Activated CD8-positive, alpha-beta memory T cell treated with anti-CD3 and anti-CD28 coated beads, Interleukin-2, amount 50 U/mL, for 1 hour (primary cell): ENCODE results near the gene RNF144A.

Experiments used
- DNase-seq: peaks from one replicate; pipeline ENCODE4 v3.0.0-alpha.2; 2020; ENCODE audit errors: extremely low read depth

RNF144A gene

DNA sequence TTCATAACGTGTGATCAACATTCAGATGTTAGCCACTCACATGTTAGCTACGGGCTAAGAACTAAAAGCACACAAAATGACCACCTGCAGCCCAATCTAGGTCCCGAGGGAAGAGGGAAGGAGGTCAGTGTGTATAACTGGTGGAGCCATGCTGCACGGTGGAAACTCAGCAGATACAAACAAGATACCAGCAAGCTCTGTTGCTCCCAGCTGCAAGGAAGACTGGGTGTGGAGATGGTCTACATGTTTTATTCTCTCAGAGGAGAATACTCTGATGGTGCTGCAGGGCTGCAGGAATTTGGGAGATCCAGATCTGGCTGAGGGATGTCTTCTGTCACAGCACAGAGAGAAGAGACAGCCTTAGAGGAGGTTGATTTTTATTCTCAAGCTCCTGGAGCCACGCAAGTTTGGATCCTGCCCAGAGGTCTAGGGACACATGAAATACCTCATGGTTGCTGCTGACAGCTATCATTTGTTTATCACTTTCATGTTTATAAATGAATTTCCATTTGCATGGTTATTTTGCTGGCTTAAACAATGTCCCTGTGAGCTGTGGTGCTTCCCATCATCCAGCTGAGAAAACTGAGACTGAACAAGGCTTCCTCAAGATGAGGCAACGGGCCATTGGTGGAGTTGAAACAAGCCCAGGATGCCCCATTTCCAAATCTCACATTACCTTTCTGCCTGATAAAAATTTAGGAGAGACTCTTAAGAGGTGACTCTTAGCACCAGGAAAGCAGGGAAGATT, 30.9 kb downstream of the RNF144A start:
- no peak for DNase-seq

DNA sequence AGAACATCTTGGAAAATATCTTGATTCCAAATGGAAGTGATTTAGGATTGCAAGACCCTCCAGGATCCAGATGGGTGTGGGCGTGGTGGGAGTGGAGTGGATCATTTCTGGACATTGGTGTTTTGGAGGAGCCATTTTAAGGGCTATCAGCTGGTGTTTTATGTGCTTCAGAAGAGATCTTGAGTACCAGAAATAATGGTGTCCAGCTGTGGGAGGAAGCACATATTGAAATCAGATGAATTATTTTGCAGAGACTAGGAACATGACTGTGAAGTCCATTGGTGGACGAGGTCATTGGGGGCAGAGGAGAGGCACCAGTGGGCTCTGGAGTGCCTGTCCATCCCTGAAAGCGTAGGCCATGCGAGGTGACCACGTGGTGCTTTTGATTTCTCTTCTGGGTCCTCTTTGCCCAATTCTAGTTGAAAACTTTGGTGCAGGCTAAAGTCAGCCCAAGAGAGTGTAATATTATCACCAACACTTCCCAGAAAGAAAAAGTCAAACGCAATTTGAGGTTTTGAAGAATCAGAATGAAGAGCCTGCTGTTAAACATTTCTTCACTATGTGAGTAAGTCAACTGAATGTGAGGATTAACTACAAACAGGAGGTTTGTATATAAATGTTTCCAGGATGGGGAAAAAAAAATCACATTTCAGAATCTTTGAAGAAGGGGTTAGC, 31.6 kb downstream of the RNF144A start:
- DNase-seq, result no peak

DNA sequence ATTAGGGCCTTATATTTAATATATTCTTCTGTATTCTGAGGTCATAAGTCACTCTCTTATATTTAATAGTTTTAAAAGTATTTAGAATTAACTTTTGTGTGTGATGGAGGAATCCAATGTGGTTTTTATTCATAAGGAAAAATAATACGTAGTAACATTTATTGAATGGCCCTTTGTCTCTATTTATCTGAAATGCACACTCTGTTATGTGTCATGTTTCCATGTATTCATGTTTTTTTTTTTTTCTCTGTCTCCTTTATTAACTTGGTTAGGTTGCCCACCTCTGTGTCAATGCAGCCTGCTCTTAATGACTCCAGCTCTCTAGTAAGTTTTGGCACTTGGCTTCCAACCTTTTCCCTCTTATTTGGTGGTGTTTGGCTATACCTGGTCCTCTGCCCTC, 33.8 kb downstream of the RNF144A start:
- DNase-seq, result no peak

DNA sequence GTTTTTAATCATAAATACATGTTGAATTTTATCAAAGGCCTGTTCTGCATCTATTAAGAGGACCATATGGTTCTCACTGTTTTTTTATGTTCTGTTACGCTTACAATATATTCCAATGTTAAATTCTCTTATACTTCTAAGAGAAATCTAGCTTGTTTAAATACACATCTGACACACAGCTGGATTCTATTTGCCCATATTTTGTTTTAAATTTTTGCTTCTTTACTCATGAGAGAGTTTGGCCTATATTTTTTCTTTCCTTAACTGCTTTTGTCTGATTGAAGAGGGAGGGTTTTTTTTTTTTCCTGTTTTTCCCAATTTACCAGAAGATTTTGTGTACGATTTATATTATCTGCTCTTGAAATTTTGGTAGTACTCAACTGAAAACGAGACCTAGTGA, 34.9 kb downstream of the RNF144A start:
- no peak for DNase-seq

DNA sequence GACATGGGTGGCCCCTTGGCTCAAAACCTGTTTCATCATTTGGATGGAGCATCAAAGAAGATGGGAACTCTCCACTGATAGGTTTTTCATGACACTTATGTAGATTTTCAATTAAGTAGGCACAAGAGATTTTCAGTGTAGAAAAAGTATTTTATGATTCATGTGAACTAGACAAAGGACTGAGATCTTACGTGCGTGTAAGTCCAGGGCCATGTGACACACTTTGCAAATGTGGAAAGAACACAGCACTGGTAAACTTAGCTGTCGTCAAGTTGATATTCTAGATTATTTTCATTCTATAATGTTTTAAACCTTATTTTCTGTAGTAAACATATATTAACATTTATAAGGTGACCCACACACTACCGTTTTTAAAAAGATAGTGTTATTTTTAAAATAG, 37.4 kb downstream of the RNF144A start:
- no peak for DNase-seq

DNA sequence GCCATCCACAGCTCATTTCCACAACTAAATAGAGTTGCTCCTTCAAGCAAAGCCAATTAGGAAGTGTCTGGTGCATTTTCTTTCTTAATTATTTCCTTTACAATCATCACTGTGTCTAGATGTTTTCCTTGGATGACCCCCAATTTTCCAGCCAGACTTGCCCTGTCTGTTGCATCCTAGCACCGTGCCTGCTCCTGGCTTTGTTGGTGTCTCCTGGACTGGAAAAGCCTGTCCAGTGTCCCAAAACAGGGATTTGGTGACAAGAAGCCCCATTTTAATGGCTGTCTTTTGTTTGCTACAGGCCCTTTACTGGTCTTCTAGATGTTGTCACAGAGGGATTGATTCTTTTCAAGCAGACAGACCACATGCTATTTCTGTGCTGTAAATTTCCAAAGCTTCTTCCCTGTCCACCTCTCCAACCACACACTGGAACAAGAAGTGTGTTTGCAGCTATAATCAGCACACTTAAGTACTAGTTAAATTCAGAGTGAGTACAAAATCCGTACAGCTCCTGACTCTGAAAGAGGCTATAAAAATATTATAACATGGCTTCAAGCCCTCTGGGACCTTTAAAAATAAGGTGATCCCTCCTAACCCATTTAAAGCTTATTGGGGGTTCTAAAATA, 38.4 kb downstream of the RNF144A start:
- DNase-seq, result no peak

DNA sequence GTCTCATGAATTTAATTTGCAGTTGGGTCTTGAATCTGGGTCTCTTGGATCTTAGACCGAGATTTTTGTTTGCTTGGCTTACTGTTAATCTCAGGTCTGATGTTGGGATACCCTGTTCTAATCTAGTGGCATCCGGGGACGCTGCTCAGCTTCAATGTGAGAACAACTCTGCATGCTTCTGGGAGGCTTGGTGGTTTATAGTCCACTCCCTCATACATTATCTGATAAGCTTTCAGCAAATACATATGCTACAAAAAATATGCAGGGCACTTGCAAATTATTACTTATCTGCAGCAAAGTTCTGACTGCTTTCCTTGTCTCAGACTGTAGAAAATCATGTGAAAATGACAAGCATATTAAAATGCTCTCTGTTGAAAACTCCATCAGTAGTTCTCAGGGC, 39.4 kb downstream of the RNF144A start:
- DNase-seq, result no peak

DNA sequence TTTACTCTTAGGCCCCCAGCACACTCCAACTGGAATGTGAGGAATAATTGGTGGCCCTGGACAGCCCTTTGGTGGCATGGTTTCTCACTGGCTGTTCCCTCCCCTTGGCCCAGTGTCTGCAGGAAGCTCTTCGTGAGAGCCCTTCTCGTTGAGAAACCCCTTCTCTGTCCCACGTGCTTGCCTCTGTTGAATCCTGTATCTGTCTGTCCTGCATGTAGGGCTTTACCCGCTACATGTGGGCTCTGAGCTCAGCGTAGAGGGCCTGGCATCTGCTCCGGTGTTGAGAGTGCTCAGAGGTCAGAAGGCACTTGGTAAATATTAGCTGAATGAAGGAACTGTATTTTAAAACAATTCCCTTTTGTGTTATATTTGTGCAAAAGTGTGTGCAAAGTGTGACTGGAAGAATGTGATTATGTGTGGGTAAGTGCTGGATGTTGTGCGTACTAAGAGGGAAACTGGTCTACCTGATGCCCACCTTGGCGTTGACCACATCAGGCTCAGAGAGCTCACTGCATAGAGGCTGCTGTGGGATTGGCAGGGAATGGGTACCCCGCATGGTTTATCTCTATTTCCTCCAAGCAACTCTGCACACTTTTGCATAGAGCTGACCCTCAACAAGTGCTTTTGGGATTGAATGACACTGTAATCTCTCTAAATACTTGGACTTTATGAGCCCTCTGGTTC, 40.0 kb downstream of the RNF144A start:
- DNase-seq, result no peak

DNA sequence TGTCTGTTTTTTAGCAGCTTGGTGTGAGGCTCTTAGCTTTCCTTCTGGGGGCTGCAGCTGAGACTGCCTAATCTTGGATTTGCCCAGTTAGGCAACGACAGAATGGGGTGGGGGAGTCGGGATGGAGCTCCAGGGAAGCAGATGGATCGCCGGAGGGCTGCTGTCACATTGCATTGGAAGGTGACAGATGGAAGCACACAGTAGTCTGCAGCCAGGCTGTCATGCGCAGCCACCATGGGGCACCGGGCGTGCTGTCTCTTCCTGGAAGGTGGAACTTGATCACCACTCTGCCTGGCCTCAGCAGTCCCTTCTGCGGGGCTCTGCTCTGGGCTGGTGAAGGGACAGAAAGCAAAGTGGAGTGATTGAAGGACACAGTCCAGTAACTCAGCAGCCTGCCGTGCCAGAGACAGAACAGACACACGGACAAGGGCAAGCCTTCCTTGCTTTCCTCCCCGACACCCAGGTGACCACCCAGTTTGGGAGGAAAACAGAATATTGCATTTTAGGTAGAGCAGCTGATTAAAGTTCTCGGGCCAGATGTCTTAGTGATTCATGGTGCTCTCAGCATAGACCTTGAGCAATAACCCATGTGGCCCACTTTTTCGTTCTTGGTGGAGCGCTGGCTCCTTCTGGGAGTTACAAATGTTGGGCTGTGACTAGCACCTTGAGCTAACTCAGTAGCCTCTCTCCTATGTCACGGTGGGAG, 40.9 kb downstream of the RNF144A start:
- no peak for DNase-seq

DNA sequence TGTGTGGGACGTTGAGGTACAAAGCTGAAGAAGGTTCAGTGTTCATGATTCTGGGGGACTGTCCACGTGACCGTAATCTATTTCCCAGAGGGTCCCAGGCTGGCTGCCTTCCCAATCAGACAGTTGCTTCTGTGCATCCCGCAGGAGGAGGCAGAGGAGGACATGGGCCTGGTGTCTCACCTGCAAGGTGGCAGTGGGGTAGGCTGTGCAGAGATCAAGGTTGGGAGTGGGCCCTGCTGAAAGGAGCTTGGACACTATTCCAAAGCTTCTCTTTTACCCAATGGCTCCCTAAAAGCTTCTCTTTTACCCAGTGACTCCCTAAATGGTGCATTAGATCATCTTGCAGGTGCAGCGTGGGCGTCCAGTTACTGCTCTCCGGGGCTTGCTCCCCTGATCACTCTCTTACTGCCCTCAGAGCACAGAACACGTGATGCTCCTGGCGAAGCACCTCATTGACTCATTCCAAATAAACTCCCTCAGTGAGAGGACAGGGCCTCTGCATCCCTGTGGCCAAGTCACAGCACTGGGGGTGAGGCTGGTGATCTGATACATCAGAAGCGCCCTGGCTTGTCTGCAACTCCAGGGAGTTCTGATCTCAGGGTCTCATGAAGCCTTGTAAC, 41.5 kb downstream of the RNF144A start:
- DNase-seq, result no peak

DNA sequence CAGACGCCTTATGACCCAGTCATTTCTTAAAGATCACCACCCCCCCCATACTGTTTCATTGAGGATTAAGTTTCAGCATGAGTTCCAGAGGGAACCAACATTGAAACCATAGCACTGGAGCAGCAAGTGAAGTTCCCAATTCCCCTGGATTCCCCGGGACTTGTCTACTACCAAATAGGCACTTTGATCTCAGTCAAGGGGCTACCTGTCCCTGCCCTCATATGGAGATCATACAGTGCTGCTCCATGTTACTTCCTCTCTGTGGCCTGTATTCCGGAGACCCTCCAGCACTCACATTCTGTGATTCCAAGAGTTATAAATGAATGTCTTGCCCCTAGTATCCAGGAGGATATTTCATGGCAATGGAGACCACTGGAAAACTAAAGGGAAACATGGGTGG, 42.5 kb downstream of the RNF144A start:
- DNase-seq, result no peak

DNA sequence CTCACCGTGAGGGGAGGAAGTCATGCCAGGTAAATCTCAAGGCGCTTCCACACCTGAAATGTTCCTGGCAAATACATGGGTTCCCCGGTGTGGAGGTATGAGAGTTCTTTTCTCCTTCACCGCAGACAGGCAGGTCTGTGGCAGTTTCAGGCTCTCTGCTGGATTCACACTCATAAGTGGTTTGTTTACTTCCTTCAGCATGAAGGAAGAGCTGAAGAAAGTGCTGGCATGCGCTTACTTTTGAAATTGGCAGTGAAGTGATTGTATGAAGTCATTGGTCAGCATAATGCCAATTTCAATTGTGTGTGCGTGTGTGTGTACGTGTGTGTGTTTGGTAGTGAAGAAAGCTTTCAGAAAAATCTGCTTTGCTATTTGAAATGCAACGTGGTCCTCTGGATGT, 43.4 kb downstream of the RNF144A start:
- DNase-seq, result no peak

DNA sequence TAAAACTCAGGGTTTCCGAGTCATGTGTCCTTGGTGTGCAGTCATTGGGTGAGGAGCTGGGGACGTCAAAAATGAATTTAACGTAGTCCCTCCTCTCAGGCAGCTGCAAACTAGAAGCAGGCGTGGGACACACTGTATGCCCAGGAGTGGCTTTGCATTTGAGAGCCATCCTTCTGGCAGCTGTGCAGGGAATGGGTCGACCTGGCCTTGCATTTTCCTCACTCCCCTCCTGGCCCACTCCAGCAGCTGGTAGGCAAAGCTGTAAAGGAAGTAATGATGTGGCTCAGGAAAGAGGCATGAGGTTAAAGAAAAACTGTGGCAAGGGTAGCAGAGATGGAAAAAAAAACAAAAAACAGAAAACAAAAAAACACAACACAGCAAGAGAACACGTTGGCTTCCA, 46.5 kb downstream of the RNF144A start:
- no peak for DNase-seq

DNA sequence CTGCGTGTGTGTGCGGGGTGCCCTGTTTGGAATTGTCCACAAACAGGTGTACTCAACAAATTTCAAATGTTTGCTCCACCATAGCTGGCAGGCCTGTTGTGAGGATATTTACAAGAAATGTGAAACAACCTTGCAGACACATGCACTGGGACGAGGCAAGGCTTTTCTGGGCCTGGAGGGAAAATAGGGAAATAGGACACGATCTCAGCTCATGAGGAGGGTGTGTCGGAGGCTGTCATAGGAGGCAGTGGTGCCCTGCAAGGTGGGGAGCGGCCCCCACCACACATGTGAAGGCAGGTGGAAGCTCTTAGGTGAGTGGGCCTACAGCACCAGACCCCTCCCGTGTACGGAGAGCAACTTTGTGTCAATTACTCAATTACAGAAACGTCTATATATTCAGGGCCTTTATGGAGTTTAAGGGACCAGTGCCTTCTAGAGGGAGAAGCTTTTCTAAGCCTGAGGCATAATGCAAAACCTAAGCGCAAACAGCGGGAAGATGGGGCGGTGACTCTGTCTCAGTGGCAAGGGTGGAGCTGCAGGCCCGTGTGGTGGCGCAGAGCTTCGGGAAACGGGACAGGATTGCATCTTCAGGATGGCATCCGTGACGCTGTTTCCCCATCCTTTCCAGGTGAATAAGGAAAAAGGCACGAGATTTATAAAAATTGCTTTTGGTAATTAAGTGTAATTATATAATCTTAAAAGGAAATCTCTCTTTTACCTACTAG, 48.0 kb downstream of the RNF144A start:
- no peak for DNase-seq

DNA sequence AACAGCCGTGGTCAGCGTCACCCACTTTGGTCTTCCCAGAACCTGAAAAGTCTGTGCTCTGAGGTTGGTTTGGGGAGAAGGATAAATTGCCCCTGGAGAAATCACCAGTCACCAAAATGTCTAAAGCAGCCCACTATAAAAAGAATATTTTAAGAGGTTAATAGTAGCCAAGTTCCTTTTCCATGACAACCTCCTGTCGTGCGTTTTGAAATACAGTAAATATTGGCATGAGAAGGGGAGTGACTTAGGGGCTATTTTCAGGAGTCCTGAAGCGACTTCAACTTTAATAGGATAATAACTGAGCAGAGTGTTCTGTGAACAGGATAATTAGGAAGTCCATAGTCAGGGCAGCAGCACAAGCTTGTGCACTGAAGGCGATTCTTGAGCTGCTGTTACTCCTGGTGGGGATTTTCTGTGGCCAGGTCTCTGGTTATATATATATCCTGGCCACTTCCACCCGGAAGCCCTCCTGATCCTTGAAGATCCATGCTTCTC, 49.3 kb downstream of the RNF144A start:
- DNase-seq, result no peak

DNA sequence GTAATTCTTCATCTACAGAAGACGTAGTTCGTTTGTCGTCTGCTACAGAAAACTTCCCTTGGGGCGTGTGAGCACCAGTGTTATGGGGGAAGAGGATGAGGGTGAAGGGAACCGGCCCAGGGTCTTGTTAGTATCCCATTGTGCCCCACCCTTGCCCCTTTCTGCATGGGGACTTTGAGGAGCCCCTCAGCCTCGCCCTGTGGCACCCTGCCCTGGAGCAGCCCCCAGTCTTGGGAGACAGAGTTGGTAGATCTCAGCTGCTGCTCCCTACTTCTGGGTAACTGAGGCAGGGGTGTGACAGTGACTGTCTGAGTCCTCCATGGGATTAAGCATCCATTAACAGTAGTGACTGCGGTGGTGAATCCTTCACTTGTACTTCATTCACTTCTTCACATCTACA, 50.1 kb downstream of the RNF144A start:
- no peak for DNase-seq

DNA sequence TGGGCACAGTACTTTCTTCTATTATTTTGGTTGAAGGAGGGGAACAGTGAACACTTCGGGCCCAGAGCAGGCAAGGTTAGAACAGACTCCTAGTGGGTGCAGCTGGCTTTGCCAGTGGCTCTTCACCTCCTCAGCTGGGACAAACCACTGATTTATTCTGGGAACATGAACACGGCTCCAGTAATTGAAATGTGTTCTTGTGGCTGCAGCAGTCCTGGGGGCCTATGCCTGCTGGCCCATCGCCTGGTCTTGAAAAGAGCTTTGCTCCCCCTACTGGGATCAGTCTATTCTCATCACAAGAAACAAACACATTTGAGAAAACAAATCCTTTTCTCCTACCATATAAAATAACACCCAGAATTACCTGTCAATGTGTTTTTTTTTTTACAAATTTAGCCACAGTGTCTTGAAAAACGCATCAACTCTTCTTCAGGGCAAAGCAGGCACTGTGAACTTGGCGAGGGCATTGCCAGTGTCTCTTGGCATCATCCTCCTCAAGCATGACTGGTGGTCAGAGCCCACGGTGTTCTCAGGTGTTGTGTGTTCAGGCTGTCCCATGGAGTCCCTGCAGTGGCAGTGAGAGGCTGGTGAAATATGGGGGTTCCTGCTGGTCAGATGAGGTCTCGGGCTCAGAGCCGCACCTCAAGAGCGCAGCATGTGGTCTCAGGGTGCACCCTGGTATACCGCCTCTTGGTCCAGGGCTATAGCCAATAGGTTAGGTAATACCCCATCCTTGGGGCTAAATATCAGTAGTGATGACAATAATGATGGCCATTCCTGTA, 51.3 kb downstream of the RNF144A start:
- DNase-seq, result no peak

DNA sequence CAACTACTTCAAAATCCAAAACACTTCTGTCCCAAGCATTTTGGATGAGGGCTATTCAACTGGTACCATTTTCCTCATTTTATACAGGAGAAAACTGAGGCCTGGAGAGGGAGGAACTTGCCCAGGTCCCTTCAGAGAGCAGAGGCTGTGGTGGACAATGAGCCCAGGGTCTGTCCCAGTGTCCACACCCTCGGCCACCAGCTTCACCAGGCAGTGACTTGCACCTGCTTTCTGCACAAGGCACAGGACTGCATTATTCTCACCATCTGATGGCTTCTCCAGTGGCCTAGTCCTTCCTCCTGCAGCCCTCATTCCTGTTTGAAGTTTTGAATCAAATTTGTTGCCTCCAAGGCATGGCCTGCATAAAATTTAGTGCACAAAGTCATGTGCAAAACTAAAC, 53.3 kb downstream of the RNF144A start:
- DNase-seq, result no peak

DNA sequence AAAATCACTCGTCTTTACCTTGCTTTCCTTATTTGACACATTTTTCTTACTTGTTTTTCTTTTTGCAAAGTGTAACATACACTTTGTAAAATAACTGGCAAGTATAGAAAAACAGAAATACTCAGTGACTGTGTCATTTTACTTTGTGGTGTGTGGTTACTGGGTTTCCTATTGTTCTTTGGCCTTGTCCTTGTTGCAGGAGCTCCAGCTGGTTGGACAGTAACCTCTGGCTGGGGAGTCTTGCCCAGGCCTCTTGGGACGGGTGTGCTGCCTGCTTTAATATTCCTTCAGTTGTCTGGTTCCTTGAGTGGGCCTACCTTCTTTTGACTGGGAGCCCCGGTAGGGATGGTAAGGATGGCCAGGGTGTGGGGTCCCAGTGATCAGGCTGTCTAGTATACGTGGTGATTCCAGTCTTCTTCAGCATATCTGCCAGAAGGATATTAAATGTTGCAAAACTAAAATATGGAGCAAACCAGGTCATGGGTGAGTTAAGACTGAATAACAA, 53.8 kb downstream of the RNF144A start:
- DNase-seq, result no peak

DNA sequence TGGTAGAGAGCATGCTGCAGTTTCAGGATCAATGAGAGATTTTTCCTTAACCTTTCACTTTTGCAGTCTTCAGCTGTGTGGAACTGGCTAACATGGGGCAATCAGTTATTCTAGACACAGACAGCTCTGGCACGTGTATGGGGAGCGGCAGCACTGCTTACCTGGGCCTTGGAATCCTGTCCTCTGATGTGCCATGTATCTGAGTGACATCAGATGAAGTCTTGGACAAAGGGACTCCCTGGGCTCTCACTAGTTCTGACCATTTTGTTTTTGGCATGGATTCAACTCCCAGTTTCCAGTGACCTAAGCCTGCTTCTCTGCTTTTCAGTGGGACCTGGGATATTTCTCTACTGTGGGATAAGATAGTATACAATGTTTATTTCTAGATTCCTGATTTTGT, 54.3 kb downstream of the RNF144A start:
- DNase-seq, result no peak
